ENCODE results near the gene PTBP2.
"Not testable (repeated sequence)": the region's sequence is repeated elsewhere in the genome, so short reads cannot be mapped to it uniquely, and the experiment has no call there.

The PTBP2 gene

GRCh38 chr1:96792220-96792619 is 70.6 kb downstream of the PTBP2 start:
- in situ Hi-C loops (cut with MboI; ENCODE audit: low sequenced_read_pairs, unreplicated experiment) = no loop called here
- TF ChIP-seq CTCF (IDR thresholded peaks at IDR 0.05; ENCODE audit: borderline replicate concordance, control extremely low read depth, extremely low read depth, insufficient read depth, missing control alignments) = no peak
- DNase-seq (ENCODE audit: low spot score) = no peak

GRCh38 chr1:96801696-96802095 is 80.1 kb downstream of the PTBP2 start:
- DNase-seq (ENCODE audit: low spot score); in situ Hi-C loops (cut with MboI; ENCODE audit: low sequenced_read_pairs, unreplicated experiment): not testable (repeated sequence)

GRCh38 chr1:96804648-96805047 is 83.1 kb downstream of the PTBP2 start:
- DNase-seq (ENCODE audit: low spot score) = no peak
- TF ChIP-seq CTCF (IDR thresholded peaks at IDR 0.05; ENCODE audit: borderline replicate concordance, control extremely low read depth, extremely low read depth, insufficient read depth, missing control alignments) = no peak
- in situ Hi-C loops (cut with MboI; ENCODE audit: low sequenced_read_pairs, unreplicated experiment) = no loop called here

- DNase-seq (ENCODE audit: low spot score) = no peak
These were observed 86.6 kb downstream of the PTBP2 start for GRCh38 chr1:96808191-96808590.

GRCh38 chr1:96815914-96816313 is 94.3 kb downstream of the PTBP2 start:
- in situ Hi-C loops (cut with MboI; ENCODE audit: low sequenced_read_pairs, unreplicated experiment) = no loop called here
- TF ChIP-seq CTCF (IDR thresholded peaks at IDR 0.05; ENCODE audit: borderline replicate concordance, control extremely low read depth, extremely low read depth, insufficient read depth, missing control alignments) = no peak
- DNase-seq (ENCODE audit: low spot score) = no peak

More at GRCh38 chr1:96808191-96808590, 86.6 kb downstream of the PTBP2 start:
- in situ Hi-C loops (cut with MboI; ENCODE audit: low sequenced_read_pairs, unreplicated experiment) = no loop called here
- no peak for TF ChIP-seq CTCF (IDR thresholded peaks at IDR 0.05; ENCODE audit: borderline replicate concordance, control extremely low read depth, extremely low read depth, insufficient read depth, missing control alignments)

GRCh38 chr1:96820107-96820506 is 98.5 kb downstream of the PTBP2 start:
- in situ Hi-C loops (cut with MboI; ENCODE audit: low sequenced_read_pairs, unreplicated experiment) = no loop called here
- no peak for TF ChIP-seq CTCF (IDR thresholded peaks at IDR 0.05; ENCODE audit: borderline replicate concordance, control extremely low read depth, extremely low read depth, insufficient read depth, missing control alignments)
- DNase-seq (ENCODE audit: low spot score) = no peak

- no peak for DNase-seq (ENCODE audit: low spot score)
- TF ChIP-seq CTCF (IDR thresholded peaks at IDR 0.05; ENCODE audit: borderline replicate concordance, control extremely low read depth, extremely low read depth, insufficient read depth, missing control alignments) = no peak
- in situ Hi-C loops (cut with MboI; ENCODE audit: low sequenced_read_pairs, unreplicated experiment) = no loop called here
These were observed 99.1 kb downstream of the PTBP2 start for GRCh38 chr1:96820671-96821070.
